GM12864 (cell line): ENCODE measurements around the gene KLF13.

Experiments
- DNase-seq: peaks from one replicate; pipeline ENCODE4 v3.0.0-alpha.2; 2011; ENCODE audit warnings: low read depth
- H3K4me3 ChIP-seq: 2 replicates; pipeline ENCODE4 v1.5.1; 2011; ENCODE audit warnings: mild to moderate bottlenecking, low read depth, low read length, control low read depth
- CTCF ChIP-seq: IDR thresholded peaks from 2 replicates; pipeline ENCODE4 v1.5.1; 2011; ENCODE audit warnings: low read depth, mild to moderate bottlenecking, moderate library complexity, low read length, control low read depth, inconsistent platforms; ENCODE audit errors: missing control alignments

The KLF13 gene

GRCh38 chr15:31387092-31387478 lies 60.5 kb downstream of the KLF13 start:
- DNase-seq = no peak
- H3K4me3 ChIP-seq = no peak overlapping the region
- TF ChIP-seq CTCF = no peak

- no peak for TF ChIP-seq CTCF
- H3K4me3 ChIP-seq = no peak overlapping the region
- no peak for DNase-seq
Observed at GRCh38 chr15:31387479-31388118, 61.0 kb downstream of the KLF13 start.

GRCh38 chr15:31389576-31389975 lies 62.9 kb downstream of the KLF13 start:
- no peak for TF ChIP-seq CTCF
- DNase-seq = no peak
- no peak overlapping the region for H3K4me3 ChIP-seq

- DNase-seq = no peak
- TF ChIP-seq CTCF = no peak
- H3K4me3 ChIP-seq = no peak overlapping the region
Observed at GRCh38 chr15:31390029-31390428, 63.4 kb downstream of the KLF13 start.

GRCh38 chr15:31390777-31391486 lies 64.3 kb downstream of the KLF13 start:
- no peak overlapping the region for H3K4me3 ChIP-seq
- DNase-seq = no peak
- no peak for TF ChIP-seq CTCF

- no peak for DNase-seq
- H3K4me3 ChIP-seq = peak overlapping the region; percentile 82
- no peak for TF ChIP-seq CTCF
Observed at GRCh38 chr15:31391687-31392671, 65.3 kb downstream of the KLF13 start.
